ENCODE measurements around the gene CLINT1. TPM values are rescaled to one million over a fixed set of nuclear protein-coding genes. Genes with fewer than 3 reads are reported as not detected.
"Not testable (repeated sequence)": the region's sequence is repeated elsewhere in the genome, so short reads cannot be mapped to it uniquely, and the experiment has no call there.

Gene CLINT1
- total RNA-seq, 1 donor from 2014 or later = 74.6 TPM

DNA sequence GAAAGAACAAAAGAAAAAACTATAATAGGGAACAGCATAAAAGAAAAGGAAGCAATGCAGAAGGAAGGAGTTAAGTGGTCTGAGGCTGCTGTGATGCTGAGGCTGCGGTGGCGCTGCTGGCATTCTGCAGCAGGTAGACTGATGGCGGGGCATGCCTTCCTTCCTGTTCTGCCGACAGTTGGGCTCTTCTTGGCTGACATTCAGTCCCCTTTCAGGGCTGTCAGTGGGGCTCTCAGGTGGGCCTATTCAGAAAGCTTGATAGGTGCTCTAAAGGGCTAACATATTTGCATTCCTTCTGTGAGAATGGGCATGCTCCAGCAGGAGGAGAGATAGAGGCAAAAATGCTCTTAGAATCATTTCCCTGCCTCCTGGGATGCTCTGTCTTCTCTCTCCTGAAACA, 5.1 kb upstream of the CLINT1 start:
- no peak for DNase-seq (ENCODE audit: low spot score)

DNA sequence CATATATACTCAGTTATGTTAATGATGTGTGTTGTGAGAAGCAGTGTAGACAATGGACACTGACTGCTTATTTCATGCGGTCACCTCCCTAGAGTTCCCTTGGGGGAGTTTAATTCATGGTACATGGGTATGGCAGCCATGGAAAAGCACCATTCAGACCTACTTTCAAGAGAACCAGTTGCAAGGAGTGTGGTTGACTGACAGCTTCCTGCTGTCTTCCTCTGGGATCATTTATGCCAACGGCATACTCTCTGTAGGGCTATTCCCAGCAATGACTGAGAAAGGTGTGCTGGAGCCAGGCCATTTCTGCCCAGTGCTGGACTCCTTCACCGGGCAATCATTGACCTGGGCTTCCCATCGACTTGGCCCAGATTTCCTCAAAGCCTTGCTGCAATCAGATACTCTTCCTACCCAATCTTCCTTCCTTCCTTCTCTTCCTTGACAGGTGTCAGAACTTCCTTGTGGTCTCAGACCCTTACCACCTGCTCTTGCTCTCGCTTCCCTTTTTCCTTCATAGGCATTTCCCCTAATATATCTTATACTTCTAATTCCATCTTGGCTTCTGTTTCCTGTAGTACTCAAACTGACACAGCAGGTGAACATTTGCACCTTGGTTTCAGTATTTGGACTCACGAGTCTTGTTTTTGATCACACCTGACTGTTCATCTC, 3.4 kb upstream of the CLINT1 start:
- DNase-seq (ENCODE audit: low spot score) = no peak

DNA sequence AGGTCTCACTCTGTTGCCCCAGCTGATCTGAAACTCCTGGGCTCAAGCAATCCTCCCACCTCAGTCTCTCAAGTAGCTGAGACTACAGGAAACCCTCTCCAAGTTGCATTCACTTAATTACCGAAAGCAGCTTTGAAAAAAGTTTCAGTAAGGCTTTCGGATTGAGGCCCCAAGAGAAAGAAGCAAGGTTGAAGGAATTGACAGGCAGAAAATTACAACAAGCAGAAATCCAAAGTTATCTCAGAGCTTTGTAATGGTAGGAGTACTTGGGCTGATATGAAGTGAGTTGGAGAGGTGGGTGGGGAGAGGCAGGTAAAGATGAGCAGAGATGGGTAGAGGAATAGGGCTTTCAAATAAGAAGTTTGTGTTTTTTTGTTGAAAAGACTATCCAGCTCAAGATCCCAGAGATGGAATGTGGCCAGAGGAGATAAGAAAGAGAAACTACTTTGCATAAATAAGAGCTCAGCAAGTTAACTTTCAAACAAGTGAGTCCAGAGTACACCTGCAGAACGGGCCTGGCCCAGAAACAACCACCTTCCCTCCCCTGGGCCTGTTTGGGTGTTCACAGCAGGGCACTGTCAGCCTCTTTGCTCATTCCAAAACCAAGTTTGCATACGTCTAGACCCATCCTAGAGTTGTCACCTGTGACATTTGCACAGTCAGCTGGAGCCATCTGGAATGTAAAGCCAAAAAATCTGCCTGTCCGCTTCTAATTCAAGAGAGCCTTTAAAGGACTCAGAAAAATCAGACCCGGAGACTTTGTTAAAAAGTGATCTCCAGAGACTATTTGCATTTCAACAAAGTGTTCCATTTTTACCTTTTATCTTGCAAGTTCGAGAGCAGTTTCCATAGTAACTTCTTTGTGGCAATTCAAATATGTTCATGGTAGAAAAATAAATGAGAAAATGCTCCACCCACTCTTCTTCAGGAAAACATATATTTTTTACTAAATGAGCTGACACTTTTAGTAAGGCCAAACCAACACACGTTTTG, 2.2 kb upstream of the CLINT1 start:
- no peak for DNase-seq (ENCODE audit: low spot score)

DNA sequence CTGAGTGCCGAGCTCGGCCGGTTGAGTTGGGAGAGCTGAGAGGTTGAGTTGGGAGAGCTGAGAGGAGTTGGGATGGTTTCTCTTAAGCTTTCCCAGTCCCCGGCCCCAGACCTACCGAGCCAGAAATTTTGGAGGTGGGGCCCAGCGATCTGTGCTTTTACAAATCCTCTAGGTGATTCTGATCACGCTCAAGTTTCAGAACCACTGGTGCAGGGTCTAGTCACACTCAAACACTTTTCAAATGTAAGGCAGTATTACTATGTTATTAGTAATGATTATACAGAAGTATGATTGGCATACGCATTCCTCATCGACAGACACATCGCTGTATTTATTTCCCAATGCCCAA, 256 bp upstream of the CLINT1 start:
- no peak for DNase-seq (ENCODE audit: low spot score)

DNA sequence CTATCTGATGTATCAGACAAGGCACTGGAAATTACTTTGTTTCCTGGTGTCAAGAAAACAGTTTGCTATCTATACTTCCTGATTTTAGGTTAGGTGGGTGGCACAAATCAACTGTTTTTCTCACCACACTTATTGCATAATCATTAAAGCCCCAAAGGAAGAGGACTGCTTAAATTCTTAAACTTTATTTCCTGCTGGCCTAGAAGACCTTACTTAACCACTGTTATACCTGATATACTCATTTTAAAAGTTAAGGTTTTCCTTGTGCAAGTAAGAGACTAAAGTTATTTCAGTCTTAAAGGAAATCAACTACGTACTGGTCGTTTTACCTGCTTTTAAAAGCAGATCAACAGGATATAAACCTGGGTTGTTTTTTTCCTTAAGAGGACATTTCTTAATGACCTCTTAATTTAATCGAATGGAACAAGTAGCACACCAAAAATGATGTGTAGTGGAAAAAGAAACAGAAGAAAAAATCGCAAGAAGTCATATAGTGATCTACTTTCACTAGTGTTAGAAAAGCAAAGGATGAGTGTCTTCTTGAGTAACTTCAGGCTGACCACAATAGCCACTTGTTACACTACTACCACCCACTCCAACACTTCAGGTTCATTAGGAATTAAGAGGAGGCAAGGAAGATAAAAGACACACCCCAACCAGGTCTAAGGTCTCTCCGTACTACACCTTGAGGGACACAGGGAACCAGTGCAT, 974 bp downstream of the CLINT1 start:
- no peak for DNase-seq (ENCODE audit: low spot score)

DNA sequence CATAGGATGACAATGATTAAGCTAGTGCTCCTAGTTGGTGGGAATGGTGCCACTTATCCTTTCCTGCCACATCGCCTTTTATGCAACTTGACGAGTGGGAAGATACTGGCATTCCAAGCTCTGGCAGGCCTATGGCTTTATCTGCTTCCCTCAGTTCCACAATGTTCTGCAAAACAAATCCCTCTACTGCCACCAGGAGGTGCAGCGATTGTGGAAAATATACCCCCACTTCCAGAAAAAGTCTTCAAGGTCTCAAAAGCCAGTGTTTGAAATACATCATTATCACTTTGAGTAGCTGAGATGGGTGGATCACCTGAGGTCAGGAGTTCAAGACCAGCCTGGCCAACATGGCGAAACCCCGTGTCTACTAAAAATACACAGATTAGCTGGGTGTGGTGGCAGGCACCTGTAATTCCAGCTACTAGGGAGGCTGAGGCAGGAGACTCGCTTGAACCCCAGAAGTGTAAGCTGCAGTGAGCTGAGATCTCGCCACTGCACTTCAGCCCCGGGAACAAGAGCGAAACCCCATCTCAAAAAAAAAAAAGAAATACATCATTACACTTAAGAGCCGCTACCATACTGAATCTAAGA, 3.4 kb downstream of the CLINT1 start:
- no peak for DNase-seq (ENCODE audit: low spot score)

DNA sequence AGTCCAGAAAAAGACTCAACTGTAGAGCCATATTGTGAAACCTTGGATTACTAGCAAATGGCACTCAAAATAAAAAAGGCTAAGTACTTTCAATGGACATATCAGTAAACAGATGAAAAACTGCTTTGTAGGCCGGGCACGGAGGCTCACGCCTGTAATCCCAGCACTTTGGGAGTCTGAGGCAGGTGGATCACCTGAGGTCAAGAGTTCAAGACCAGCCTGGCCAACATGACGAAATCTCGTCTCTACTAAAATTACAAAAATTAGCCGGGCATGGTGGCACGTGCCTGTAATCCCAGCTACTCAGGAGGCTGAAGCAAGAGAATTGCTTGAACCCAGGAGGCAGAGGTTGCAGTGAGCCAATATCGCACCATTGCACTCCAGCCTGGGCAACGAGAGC, 5.6 kb downstream of the CLINT1 start:
- not testable (repeated sequence) for DNase-seq (ENCODE audit: low spot score)

DNA sequence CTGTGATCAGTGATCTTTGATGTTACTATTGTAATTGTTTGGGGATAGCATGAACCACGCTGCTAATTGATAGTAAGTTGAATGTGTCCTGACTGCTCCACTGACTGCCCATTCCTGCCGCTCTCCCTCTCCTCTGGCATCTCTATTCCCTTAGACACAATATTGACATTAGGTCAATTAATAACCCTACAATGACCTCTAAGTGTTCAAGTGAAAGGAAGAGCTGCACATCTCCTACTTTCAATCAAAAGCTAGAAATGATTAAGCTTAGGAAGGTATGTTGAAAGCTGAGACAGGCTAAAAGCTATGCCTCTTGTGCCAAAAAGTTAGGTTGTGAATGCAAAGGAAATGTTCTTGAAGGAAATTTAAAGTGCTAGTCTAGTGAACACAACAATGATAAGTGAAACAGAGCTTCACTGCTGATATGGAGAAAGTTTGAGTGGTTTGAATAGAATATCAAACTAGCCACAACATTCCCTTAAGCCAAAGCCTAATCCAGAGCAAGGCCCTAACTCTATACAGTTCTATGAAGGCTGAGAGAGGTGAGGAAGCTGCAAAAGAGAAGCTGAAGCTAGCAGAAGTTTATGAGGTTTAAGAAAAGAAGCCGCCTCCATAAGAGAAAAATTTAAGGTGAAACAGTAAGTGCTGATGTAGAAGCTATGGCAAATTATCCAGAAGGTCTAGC, 12.9 kb downstream of the CLINT1 start:
- no peak for DNase-seq (ENCODE audit: low spot score)

DNA sequence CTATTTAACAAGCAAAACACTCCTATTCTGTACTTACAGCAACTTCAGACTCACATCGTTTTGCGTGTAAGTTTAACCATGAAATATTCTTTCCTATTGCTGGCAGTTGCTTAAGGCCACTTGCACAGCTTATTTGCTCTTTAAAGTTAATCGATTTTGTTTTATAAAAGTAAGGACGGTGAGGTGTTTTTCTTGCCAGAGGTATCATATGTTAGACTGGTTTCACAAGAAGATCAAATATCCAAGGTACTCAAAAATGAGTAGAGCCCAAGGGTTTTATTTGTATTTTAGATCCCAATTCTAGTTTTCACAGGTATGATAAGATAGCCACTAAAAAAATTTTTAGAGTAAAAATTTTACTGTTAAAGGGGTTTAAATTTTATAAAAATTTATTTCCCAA, 16.2 kb downstream of the CLINT1 start:
- no peak for DNase-seq (ENCODE audit: low spot score)

DNA sequence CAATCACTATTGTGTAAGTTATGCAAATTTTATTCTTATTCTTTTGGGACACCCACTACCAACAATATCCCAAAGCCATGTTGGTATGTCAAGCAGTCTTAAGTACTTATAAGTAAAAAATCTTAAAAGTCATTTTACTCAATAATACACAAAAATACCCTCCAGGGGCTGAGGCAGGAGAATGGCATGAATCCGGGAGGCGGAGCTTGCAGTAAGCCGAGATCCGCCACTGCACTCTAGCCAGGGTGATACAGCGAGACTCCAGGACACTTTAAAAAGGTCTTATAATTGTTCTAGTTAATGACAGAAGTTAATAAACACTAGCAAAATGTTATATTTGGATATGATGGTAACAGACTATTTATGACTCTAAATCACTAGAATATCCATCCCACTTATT, 16.8 kb downstream of the CLINT1 start:
- no peak for DNase-seq (ENCODE audit: low spot score)

DNA sequence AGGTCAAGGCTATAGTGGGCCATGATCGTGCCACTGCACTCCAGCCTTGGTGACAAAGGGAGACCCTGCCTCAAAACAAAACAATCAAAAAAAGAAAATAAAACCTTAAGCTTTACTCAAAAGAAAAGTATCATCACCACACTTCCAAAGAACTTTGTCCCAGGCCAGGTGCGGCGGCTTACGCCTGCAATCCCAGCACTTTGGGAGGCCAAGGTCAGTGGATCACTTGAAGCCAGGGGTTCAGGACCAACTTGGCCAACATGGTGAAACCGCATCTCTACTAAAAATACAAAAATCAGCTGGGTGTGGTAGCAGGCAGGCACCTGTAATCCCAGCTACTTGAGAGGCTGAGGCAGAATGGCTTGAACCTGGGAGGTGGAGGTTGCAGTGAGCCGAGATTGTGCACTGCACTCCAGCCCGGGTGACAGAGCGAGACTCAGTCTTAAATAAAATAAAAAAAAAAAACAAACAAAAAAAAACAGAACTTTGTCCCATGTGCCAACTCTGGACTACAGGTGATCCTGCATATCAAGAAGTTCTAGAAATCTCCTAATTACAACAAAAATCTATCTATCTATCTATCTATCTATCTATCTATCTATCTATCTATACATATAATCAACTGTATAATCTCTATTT, 19.7 kb downstream of the CLINT1 start:
- no peak for DNase-seq (ENCODE audit: low spot score)

DNA sequence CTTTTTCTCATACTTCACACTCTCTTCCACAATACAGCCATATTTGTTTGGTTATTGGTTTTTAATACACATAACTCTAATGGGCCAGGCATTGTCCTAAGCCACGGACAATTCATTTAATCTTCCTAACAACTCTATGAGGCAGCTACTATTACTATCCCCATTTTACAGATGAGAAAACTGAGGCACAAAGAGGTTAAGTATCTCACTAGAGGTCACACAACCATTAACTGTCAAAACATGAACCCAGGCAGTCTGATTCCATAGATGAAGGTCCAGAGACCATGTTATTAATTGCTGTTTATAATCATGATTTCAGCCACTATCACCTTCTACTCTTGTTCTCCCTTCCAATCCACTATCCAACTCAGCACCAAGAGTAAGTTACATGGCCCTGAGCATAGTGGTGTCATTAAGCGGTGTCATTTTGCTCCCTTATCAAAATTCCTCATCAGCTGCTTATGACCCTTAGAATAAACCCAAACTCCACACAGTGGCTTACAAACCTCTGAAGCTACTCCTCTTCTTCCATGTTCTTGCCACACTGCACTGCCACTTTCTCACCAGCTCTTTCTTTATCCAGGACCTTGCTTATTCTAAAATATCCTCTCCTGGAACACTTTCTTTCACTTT, 22.7 kb downstream of the CLINT1 start:
- no peak for DNase-seq (ENCODE audit: low spot score)

DNA sequence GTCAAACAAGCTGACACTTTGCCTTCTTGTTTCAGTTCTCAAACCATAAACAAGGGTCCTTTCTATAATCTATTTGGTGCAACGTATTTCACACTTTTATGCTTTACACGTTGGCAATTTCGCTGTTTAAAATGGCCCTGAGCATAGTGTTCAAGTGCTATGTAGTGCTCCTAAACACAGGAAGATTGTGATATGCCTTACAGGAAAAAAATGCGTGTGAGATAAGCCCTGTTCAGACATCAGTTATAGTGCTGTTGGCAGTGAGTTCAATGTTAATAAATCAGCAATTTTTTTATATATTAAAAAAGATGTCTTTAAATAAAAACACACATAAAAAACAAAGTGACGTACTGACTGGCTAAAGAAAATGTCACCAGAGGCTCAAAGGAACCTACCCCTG, 23.9 kb downstream of the CLINT1 start:
- DNase-seq (ENCODE audit: low spot score) = no peak

DNA sequence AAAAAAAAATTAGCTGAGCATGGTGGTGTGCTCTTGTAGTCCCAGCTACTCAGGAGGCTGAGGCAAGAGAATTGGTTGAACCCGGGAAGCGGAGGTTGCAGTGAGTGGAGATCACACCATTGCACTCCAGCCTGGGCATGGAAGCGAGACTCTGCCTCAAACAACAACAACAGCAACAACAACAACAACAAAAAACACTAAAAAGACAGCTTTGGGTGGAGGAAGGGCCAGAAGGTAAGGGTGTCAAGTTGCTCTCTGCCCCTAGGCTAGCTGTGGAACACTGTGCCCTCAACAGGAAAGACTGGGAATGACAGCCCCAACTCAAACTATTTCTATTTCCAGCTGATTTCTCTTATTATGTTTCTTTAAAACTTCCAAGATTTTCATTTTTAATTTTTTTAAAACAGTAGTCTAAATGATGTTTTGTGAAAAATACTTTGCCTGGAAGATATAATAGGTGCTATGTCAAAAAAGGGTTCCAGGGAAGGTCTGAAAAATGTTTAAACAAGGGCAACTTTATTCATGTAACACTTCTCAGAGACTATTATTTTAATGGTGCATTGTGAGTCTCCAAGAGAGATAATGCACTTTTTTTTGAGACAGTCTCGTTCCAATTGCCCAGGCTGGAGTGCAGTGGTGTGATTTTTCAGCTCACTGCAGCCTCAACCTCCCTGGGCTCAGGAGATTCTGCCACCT, 29.9 kb downstream of the CLINT1 start:
- no peak for DNase-seq (ENCODE audit: low spot score)

DNA sequence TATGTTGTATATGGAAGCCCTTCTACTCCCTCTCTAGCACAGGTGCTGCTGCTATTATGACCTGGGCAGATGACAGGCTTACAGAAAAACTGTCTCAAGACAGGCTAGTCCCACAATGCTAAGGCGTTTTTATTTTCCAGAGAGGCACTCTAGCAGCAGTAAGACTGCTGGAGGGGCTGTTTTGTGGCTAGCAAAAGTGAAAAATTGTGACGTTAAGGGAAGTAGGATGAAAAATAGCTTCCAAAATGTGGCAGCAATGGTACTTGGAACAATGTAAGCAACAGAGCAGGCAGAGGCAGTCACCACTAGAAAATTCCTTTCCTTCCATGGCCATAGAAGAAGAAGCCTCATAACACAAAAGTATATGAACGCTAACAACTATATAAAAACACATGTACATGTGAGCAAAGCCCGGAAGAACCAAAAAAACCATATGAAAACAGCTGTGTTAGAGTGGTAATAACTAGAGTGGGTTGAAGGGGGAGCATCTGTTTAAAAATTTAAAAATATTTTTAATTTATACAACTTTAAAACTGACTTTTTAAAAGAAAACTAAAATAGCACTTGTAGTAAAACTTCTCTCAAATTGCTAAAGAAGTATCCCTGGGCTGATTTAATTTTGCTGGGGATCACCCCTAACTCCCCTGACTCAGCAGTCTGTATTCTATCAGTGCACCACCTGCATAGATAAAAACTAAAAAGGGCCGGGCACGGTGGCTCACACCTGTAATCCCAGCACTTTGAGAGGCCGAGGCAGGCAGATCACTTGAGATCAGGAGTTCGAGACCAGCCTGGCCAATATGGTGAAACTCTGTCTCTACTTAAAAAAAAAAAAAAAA, 30.6 kb downstream of the CLINT1 start:
- no peak for DNase-seq (ENCODE audit: low spot score)

DNA sequence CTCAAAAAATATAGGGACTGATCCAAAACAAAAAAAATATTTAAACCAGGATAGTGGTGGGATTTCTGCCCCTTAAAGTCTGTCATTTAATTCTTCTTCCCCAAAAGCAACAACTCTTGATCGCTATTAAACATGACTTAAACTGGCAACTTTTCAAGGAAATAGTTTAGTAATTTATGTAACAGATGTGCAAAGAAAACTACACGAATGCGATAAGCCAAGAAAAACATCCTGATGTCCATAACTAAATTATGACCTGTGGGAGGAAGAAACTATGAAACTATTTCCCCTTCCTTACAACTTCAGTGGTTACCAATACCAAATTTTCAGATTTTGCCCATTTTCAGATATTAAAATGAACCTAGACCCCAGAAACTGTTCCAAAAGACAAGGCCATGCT, 31.5 kb downstream of the CLINT1 start:
- no peak for DNase-seq (ENCODE audit: low spot score)

DNA sequence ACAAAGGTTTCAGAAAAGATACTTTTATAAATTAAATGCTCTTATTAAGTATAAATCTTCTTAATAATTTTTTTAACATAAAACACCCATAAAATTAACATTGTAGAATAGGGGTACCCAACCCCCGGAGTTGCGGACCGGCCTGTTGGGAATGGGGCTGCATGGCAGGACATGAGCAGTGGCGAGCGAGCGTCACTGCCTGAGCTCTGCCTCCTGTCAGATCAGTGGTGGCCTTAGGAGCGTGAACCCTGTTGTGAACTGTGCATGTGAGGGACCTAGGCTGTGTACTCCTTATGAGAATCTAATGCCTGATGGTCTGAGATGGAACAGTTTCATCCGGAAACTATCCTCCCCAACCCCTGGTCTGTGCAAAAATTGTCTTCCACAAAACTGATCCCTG, 35.3 kb downstream of the CLINT1 start:
- no peak for DNase-seq (ENCODE audit: low spot score)

DNA sequence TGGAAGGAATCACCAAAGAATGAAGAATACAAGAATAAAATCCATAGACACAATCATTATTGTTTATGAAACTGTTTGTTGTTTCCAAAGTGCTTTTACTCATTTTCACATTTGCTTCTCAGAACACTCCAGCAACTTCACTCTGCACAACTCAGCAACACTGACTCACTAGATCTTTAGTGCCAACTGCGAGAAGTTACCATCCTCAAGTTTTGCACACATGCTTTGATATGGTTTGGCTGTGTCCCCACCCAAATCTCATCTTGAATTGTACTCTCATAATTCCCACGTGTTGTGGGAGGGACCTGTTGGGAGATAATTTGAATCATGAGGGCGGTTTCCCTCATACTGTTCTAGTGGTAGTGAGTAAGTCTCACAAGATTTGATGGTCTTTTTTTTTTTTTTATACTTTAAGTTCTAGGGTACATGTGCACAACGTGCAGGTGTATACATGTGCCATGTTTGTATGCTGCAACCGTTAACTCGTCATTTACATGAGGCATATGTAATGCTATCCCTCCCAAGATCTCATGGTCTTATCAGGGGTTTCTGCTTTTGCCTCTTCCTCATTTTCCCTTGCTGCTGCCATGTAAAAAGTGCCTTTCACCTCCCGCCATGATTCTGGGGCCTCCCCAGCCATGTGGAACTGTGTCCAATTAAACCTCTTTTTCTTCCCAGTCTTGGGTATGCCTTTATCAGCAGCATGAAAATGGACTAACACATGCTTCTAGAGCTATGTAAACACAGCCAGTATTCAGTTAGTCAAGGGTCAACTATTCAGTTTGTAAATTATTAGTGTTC, 36.9 kb downstream of the CLINT1 start:
- no peak for DNase-seq (ENCODE audit: low spot score)
